ENCODE data around the gene PARVB.

DNA sequence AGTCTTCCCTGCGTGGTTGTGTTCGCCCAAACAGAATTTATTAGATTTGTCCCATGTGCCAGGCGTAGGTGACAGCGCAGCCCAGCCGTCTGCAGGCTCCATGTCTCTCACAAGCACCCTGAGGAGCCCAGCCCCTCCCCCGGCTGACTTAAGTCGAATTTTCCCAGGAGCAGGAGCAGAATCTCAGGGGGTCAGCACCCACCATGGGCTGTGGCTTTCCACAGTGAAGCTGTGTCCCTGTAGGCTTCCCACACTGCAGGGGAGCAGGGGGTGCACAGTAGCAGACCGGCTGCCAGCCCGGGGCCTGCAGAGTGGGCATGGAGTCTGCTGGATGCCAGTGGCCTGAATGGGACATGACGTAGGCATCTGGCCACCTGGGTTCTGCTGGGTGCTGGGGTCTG lies 172.6 kb downstream of the PARVB start:
- TF ChIP-seq, protein P1, sequence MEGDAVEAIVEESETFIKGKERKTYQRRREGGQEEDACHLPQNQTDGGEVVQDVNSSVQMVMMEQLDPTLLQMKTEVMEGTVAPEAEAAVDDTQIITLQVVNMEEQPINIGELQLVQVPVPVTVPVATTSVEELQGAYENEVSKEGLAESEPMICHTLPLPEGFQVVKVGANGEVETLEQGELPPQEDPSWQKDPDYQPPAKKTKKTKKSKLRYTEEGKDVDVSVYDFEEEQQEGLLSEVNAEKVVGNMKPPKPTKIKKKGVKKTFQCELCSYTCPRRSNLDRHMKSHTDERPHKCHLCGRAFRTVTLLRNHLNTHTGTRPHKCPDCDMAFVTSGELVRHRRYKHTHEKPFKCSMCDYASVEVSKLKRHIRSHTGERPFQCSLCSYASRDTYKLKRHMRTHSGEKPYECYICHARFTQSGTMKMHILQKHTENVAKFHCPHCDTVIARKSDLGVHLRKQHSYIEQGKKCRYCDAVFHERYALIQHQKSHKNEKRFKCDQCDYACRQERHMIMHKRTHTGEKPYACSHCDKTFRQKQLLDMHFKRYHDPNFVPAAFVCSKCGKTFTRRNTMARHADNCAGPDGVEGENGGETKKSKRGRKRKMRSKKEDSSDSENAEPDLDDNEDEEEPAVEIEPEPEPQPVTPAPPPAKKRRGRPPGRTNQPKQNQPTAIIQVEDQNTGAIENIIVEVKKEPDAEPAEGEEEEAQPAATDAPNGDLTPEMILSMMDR (IDR thresholded peaks at IDR 0.05), result no peak
- no peak for TF ChIP-seq POLR2A (IDR thresholded peaks at IDR 0.05)

Measured in body of pancreas (tissue), 4 donors.